Measurements from ENCODE around the gene PIP5K1B.

DNA sequence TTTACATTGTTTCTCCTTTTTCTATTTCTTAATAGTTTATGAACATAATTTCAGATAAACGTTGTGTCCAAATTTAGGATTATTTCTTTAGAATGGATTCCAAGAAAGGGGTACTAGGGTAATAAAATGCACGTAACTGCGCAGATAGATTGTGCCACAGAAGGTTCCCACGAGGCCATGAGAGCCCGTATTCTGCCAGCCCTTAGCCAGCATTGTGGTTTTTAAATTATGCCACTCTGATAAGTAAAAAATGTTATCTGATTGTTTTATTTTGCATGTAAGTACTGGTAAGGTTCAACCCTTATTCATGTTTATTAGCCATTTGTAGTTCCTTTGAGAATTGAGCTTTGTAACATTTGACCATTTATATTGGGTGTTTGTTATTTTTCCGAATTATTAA, 220.1 kb downstream of the PIP5K1B start:
- TF ChIP-seq POLR2AphosphoS5 (IDR thresholded peaks at IDR 0.05; ENCODE audit: low read depth, low read length) (no peak), SIN3A (IDR thresholded peaks at IDR 0.05; ENCODE audit: borderline replicate concordance, insufficient read depth, low read length) (no peak)
- TF ChIP-seq, protein P1, sequence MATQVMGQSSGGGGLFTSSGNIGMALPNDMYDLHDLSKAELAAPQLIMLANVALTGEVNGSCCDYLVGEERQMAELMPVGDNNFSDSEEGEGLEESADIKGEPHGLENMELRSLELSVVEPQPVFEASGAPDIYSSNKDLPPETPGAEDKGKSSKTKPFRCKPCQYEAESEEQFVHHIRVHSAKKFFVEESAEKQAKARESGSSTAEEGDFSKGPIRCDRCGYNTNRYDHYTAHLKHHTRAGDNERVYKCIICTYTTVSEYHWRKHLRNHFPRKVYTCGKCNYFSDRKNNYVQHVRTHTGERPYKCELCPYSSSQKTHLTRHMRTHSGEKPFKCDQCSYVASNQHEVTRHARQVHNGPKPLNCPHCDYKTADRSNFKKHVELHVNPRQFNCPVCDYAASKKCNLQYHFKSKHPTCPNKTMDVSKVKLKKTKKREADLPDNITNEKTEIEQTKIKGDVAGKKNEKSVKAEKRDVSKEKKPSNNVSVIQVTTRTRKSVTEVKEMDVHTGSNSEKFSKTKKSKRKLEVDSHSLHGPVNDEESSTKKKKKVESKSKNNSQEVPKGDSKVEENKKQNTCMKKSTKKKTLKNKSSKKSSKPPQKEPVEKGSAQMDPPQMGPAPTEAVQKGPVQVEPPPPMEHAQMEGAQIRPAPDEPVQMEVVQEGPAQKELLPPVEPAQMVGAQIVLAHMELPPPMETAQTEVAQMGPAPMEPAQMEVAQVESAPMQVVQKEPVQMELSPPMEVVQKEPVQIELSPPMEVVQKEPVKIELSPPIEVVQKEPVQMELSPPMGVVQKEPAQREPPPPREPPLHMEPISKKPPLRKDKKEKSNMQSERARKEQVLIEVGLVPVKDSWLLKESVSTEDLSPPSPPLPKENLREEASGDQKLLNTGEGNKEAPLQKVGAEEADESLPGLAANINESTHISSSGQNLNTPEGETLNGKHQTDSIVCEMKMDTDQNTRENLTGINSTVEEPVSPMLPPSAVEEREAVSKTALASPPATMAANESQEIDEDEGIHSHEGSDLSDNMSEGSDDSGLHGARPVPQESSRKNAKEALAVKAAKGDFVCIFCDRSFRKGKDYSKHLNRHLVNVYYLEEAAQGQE (IDR thresholded peaks at IDR 0.05; ENCODE audit: insufficient read depth in 1 of 2, low read depth in 2 of 2, low read length in 2 of 2), result no peak

Data from PFSK-1 (cell line).